ENCODE data around the gene SUSD4.

GRCh38 chr1:223248770-223249140, 115.2 kb downstream of the SUSD4 start:
- TF ChIP-seq POLR2A (IDR thresholded peaks at IDR 0.05; ENCODE audit: low read length) (no peak), GATA1 (IDR thresholded peaks at IDR 0.05; ENCODE audit: low read depth, low read length) (no peak)

Measured in erythroblast (primary cell).